ENCODE measurements around the gene SNX24. TPM values are rescaled to one million over a fixed set of nuclear protein-coding genes. Genes with fewer than 3 reads are reported as not detected.

SNX24 gene
- total and polyA plus RNA-seq, 2 of the 4 experiments (the other 2 are of a cell fraction) = 13.8 to 15.0 TPM

Small RNA genes within 50 kb of the gene (microRNA-seq; reads per million reads assigned to microRNA genes)
- gene RN7SL689P (ENCODE audit: insufficient read depth, insufficient read length) = not detected

Small RNA genes within 50 kb of the gene (small RNA-seq; reads per million reads assigned to genes)
- gene RN7SL689P = 0 reads per million in 5 experiments

Other genes with a start within 250 kb of the SNX24 start
- gene SNX2, start 70.5 kb upstream of the SNX24 start, total RNA-seq (2012; rRNA removed) = 52.9 and 54.7 TPM in 2 replicates
- gene SNX2, start 70.5 kb upstream of the SNX24 start, polyA plus RNA-seq (2012; rRNA removed) = 24.9 and 26.3 TPM in 2 replicates
- gene PPIC, start 191.1 kb downstream of the SNX24 start, total RNA-seq (2012; rRNA removed) = 20.6 and 36.9 TPM in 2 replicates
- gene PPIC, start 191.1 kb downstream of the SNX24 start, polyA plus RNA-seq (2012; rRNA removed) = 38.8 and 45.6 TPM in 2 replicates
- gene PRDM6, start 243.6 kb downstream of the SNX24 start, total RNA-seq (2012; rRNA removed) = 0.18 and 0.28 TPM in 2 replicates
- gene PRDM6, start 243.6 kb downstream of the SNX24 start, polyA plus RNA-seq (2012; rRNA removed) = 1.0 and 1.1 TPM in 2 replicates